T-helper 1 cell treated with Interleukin-12 subunit alpha and Interleukin-12 subunit beta and Interleukin-4 antibody, amounts not matched to agents 30 ng/mL and 1 ng/mL, for 36 hours (primary cell): ENCODE results near the gene GPC5. TPM values are rescaled to one million over a fixed set of nuclear protein-coding genes. Genes with fewer than 3 reads are reported as not detected.

ENCODE experiments used
- intact Hi-C: fragments of 100-400 bp; cut with micrococcal nuclease; formaldehyde crosslinking; loops from one replicate; pipeline ENCODE4 v1.15.1; 2024
- total RNA-seq: library from RNA; stranded (reverse); gene quantifications from 2 replicates; pipeline ENCODE4 v1.2.3, GENCODE V29; 2022

Gene GPC5
- total RNA-seq, 1 donor from 2014 or later = 0.22 TPM

DNA sequence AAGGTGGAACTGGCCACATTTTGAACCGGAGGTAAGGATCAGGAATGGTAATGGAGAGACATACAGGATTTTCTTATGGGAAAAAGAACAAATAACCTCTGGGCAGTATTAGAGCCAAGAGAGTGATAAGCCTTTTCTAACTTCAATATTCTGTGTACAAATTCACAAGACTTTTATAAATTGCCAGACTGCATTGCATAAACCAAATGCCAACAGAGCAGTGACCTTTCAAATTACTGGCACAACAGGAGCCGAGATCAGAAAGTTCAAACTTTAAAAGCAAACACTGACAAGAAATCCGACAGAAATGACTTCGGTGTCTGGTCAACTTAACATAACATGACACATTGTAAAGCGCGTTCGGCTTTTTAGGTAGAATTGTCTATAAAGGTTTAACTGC is 737.1 kb downstream of the GPC5 start:
- intact Hi-C loops = no loop called here

DNA sequence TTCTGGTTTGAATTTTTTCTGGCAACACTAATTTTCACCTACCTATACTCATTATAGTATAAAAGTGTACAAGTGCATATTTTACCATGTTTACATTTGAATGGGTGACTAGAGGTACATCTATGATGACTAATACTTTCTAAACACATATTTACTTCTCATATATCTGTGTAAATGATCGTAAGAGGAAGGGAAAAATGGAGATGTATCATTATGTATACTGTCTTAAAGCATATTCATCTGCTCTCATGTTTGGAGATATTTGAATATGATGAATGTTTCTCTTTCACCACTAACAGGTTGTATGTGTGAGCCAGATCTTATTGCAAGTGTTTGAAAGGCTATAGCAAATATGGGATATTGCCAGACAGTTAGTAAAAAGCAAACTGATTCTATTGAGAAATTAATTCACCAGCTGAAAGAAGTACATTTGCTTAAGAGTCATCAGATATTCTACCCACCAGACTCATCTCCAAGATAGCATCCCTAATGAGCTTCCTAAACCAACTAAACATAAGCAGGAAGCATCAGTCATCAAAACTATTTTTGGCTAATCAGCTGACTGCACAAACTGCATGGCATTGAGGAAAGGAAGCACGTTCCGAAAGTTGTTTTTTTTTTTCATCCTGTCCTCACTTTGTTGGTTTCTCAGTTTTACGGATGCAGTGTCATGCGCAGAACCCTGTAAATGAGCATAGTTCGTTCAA is 738.2 kb downstream of the GPC5 start:
- intact Hi-C loops = no loop called here

GRCh38 chr13:92137520-92137919 is 739.1 kb downstream of the GPC5 start:
- intact Hi-C loops = no loop called here

- intact Hi-C loops = no loop called here
Observed at GRCh38 chr13:92143766-92144165, 745.3 kb downstream of the GPC5 start.

GRCh38 chr13:92150606-92151005 is 752.2 kb downstream of the GPC5 start:
- intact Hi-C loops = no loop called here

GRCh38 chr13:92158346-92158745 is 759.9 kb downstream of the GPC5 start:
- intact Hi-C loops = no loop called here

DNA sequence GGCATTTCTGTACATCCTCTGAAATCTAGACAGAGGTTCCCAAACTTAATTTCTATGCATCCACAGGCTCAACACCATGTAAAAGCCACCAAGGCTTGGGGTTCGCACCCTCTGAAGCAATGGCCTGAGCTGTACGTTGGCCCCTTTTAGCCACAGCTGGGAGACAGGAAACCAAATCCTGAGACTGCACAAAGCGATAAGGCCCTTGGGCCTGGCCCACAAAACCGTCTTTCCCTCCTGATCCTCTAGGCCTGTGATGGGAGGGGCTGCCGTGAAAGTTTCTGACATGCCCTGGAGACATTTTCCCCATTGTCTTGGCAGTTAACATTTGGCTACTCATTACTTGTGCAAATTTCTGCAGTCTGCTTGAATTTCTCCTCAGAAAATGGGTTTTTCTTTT is 766.4 kb downstream of the GPC5 start:
- intact Hi-C loops = no loop called here

GRCh38 chr13:92172191-92172590 is 773.8 kb downstream of the GPC5 start:
- intact Hi-C loops = no loop called here

- intact Hi-C loops = no loop called here
Observed at GRCh38 chr13:92173254-92173653, 774.8 kb downstream of the GPC5 start.

- intact Hi-C loops = no loop called here
Observed at GRCh38 chr13:92175330-92175729, 776.9 kb downstream of the GPC5 start.

DNA sequence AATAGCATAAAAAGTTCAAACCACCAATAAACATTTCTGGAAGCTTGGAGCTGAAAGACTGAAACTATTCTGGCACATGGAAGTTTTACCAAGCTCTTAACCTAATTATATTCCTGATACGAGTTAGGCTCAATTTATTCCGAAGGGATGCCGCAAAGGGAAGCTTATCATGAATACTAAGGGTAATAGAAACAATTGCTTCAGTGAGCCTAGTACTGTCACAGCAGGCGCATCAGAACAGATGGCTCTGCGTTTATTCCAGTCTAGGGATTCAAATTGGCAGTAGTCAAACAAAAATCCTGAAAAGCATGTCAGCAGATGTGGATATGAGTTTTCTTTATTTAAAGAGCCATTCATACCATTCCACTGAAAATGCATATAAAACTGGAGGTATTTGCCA is 779.5 kb downstream of the GPC5 start:
- intact Hi-C loops = no loop called here

GRCh38 chr13:92179223-92179622 is 780.8 kb downstream of the GPC5 start:
- intact Hi-C loops = no loop called here

DNA sequence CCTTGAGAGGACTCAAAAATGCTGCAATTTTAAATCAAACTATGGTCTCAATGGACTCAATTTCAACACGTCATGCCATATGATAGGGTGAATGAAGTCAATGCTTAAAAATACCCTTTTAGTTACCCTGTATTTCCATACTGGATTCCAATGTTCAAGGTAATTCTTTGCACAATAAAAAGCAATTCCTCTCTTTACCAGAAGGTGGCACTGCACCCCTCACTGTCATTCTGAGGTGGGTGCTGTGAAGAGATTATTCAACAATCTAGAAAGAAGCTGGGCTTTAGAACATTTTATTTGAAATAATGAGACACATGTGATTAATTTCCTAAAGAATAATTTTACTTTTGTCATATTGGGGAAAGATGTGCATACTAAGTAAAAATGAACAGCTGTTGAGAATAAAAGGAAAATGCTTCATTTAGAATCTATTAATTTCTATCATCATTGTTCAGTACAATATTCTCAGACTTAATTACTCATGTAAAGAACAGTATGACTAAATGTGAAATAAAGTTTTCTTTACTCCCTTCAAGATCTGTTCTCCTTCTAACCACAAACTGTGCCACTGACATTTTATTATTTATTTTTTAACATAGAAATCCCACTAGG is 789.1 kb downstream of the GPC5 start:
- intact Hi-C loops = no loop called here

- intact Hi-C loops = no loop called here
Observed at GRCh38 chr13:92188574-92188973, 790.2 kb downstream of the GPC5 start.

DNA sequence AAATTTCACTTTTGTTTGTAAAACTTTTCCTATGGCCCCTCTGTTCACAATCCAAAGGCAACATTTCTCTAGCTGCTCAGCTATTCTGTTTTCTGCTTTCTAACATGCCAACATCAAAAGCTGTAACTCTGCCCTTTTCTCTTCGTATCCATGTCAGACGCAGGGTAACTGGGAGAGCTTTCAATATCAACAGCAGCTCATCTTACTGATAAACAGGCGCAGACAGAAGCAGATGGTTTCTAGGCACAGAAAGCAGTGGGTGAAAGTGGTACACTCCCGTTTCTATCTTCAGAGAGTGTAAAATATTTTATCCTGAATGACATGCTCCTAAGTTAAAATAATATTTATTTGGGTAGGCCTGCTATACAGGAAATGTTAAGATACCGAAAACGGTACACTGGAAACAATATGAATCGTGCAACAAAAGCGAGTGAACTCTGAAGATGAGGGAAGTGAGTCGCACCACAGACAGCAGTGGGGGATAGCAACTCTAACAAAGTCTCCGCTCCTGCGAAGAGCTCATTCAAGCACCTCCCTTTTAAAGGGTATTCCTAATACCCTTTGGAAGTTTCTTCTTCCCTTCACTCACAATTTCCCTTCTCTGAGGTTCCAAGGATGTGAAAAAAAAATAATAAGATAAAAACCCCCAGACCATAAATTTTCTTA is 798.3 kb downstream of the GPC5 start:
- intact Hi-C loops = no loop called here

GRCh38 chr13:92197669-92198068 is 799.2 kb downstream of the GPC5 start:
- intact Hi-C loops = no loop called here

GRCh38 chr13:92218615-92219014 is 820.2 kb downstream of the GPC5 start:
- intact Hi-C loops = no loop called here

DNA sequence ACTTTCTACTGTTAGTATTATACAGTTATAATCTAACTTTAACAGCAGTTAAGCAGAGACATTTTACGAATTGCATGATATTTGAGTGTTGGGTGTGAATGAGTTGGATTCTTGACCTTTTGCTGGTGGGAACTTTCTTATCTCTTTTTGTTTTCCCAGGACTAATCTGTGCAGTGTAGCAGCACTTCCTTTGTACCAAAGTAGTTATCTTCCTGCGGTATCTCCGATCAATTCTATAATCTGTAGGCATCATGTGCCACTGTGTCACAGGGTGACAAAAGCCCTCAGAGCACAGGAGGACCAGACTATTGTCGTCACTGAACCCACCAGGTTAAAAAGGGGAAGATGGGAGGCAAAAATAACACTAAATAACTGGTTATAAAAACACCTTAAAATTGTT is 823.5 kb downstream of the GPC5 start:
- intact Hi-C loops = no loop called here

GRCh38 chr13:92224052-92224821 is 825.8 kb downstream of the GPC5 start:
- intact Hi-C loops = no loop called here

- intact Hi-C loops = no loop called here
Observed at GRCh38 chr13:92224825-92225224, 826.4 kb downstream of the GPC5 start.

DNA sequence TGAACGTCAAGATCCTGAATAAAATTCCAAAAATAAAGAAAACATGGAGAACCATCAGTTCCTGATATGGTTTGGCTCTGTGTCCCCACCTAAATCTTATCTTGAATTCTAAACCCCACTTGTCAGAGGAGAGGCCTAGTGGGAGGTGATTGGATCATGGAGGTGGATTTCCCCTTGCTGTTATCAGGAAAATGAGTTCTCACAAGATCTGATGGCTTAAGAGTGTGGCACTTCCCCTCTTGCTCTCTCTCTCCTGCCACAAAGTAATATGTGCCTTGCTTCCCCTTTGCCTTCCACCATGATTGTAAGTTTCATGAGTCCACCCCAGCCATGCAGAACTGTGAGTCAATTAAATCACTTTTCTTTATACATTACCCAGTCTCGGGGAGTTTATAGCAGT is 827.4 kb downstream of the GPC5 start:
- intact Hi-C loops = no loop called here

GRCh38 chr13:92232871-92233270 is 834.5 kb downstream of the GPC5 start:
- intact Hi-C loops = no loop called here
